Anterior cingulate cortex (tissue), 58 donors: Measurements from ENCODE around the gene MOSMO.
"Not testable (repeated sequence)": the region's sequence is repeated elsewhere in the genome, so short reads cannot be mapped to it uniquely, and the experiment has no call there.

Experiments
- DNase-seq, 58 donors: peaks; one replicate each; lab custom pipeline; 2025; lab: John Stamatoyannopoulos, UW

The MOSMO gene

GRCh38 chr16:22088642-22089041 is 80.7 kb downstream of the MOSMO start:
- no peak for DNase-seq

GRCh38 chr16:22089910-22090309 is 82.0 kb downstream of the MOSMO start:
- peak in 1 of 58 donors; percentile 7 for DNase-seq

- no peak for DNase-seq
Observed at GRCh38 chr16:22091721-22092120, 83.8 kb downstream of the MOSMO start.

GRCh38 chr16:22092143-22092933 is 84.4 kb downstream of the MOSMO start, which contains the start of gene VWA3A:
TSS of gene VWA3A (plus strand) at chr16:22092541. CDS start at chr16:22092638, 97 bp downstream.
- peak in 39 of 58 donors; percentile 4 to 67 (median 28) for DNase-seq

GRCh38 chr16:22093331-22093730 is 85.4 kb downstream of the MOSMO start:
- peak in 2 of 58 donors; percentile 8 to 13 for DNase-seq

- peak in 8 of 58 donors; percentile 7 to 29 (median 16) for DNase-seq
Observed at GRCh38 chr16:22093996-22094395, 86.1 kb downstream of the MOSMO start.

GRCh38 chr16:22098405-22099255 is 90.7 kb downstream of the MOSMO start:
- no peak for DNase-seq

GRCh38 chr16:22099256-22099975 is 91.5 kb downstream of the MOSMO start:
- no peak for DNase-seq

GRCh38 chr16:22103441-22103840 is 95.5 kb downstream of the MOSMO start:
- no peak for DNase-seq

- no peak for DNase-seq
Observed at GRCh38 chr16:22109258-22109898, 101.5 kb downstream of the MOSMO start.

GRCh38 chr16:22111629-22112028 is 103.7 kb downstream of the MOSMO start:
- DNase-seq: not testable (repeated sequence)

GRCh38 chr16:22116095-22116700 is 108.3 kb downstream of the MOSMO start:
- DNase-seq: no peak

GRCh38 chr16:22117609-22118008 is 109.7 kb downstream of the MOSMO start:
- no peak for DNase-seq

GRCh38 chr16:22120440-22120839 is 112.5 kb downstream of the MOSMO start:
- no peak for DNase-seq

- no peak for DNase-seq
Observed at GRCh38 chr16:22122239-22122638, 114.3 kb downstream of the MOSMO start.

- no peak for DNase-seq
Observed at GRCh38 chr16:22123146-22123545, 115.2 kb downstream of the MOSMO start.

GRCh38 chr16:22123759-22124490 is 116.0 kb downstream of the MOSMO start:
- no peak for DNase-seq

- DNase-seq: no peak
Observed at GRCh38 chr16:22124583-22125284, 116.8 kb downstream of the MOSMO start.
